ENCODE data around the gene STXBP3.

- TF ChIP-seq, protein P1, sequence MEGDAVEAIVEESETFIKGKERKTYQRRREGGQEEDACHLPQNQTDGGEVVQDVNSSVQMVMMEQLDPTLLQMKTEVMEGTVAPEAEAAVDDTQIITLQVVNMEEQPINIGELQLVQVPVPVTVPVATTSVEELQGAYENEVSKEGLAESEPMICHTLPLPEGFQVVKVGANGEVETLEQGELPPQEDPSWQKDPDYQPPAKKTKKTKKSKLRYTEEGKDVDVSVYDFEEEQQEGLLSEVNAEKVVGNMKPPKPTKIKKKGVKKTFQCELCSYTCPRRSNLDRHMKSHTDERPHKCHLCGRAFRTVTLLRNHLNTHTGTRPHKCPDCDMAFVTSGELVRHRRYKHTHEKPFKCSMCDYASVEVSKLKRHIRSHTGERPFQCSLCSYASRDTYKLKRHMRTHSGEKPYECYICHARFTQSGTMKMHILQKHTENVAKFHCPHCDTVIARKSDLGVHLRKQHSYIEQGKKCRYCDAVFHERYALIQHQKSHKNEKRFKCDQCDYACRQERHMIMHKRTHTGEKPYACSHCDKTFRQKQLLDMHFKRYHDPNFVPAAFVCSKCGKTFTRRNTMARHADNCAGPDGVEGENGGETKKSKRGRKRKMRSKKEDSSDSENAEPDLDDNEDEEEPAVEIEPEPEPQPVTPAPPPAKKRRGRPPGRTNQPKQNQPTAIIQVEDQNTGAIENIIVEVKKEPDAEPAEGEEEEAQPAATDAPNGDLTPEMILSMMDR (IDR thresholded peaks at IDR 0.05) = no peak
- no peak for TF ChIP-seq EP300 (IDR thresholded peaks at IDR 0.05)
- no peak for TF ChIP-seq POLR2A (IDR thresholded peaks at IDR 0.05)
Observed at GRCh38 chr1:108767115-108767514, 20.6 kb downstream of the STXBP3 start.

Measured in gastroesophageal sphincter (tissue), 3 donors.